GM19467 (cell line): ENCODE results near the gene ZFYVE27.

Source experiments
- ATAC-seq: cut with Tn5 transposase; IDR thresholded peaks from one replicate; pipeline ENCODE4 v1.9.1; 2021; ENCODE audit warnings: mild to moderate bottlenecking, moderate library complexity; ENCODE audit not compliant: unreplicated experiment

Gene ZFYVE27

DNA sequence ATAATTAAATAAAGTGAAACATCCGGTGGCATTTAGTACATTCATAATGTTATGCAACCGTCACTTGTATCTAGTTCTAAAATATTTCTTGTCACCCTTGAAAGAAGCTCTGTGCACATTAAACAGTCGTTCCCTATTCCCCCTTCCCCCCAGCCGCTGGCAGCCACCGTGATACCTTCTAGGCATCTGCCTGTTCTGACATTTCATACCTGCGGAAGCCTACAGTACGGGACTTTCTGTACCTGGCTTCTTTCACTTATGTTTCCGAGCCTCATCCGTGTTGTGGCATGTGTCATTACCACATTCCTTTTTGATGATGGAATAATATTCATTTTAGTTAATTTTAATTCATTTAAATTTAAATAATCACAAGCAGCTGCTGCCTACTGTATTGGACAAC is 48.8 kb downstream of the ZFYVE27 start:
- no peak for ATAC-seq

GRCh38 chr10:97788552-97789442 is 51.9 kb downstream of the ZFYVE27 start:
- no peak for ATAC-seq

- ATAC-seq: no peak
Measured at GRCh38 chr10:97789770-97790397, 53.0 kb downstream of the ZFYVE27 start.

DNA sequence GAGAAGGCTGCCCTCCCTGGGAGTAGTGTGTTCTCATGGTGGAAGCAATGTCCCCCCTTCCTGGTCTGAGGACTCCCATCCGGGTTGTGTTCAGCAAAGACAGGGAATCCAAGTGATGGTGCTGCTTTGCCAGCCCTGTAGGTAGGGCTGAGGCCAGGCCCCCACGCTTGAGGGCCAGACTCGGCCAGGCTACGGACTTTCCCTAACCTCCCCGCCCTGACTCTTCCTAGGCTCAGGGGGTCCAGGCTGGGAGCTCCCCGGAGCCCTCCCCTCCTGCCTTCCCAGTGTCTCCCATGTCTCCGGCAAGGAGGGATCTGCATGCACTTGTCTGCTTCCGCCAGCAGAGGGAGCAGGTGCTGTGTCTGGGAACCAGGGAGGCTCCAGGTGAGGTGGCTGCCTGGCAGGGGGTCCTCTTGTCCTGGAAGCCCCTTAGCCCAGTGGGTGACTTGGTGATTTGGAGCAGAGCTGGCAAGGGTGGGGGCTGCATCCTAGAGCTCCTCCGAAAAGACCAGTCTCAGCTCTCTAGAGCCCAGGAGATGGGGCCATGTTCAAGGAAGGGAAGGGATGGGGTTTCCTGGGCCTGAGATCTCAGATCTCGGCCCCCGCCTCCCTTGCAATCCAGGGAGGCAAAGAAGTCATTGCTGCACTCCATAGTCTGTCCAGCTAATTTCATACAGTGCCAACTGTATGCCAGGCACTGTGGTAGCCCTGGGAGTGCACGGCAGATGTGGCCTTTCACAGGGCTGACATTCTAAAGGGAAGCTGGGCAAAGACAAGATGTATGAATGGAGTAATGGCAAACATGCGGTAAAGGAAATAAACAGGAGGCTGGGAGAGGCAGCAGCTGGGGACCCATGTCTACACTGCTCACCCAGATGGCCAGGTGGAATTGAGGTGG is 55.1 kb downstream of the ZFYVE27 start:
- no peak for ATAC-seq

- ATAC-seq: no peak
Measured at GRCh38 chr10:97795886-97796285, 59.0 kb downstream of the ZFYVE27 start.

DNA sequence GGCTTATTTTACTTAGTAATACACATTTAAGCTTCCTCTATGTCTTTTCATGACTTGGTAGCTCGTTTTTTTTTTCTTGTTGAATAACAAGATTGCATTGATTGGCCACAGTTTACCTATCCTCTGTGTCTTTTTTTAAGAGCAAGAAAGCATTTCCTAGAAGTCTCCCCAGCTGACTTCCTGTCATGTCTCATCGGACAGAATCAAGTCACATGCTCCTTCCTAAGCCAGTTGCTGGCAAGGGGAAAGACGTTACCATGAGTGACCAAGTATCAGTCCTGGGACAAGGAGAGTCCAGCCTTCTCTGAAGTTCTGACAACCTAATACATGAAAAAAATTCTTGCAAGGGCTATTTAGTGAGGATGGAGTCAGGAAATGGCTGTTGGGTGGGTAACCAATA is 59.7 kb downstream of the ZFYVE27 start:
- ATAC-seq: no peak

DNA sequence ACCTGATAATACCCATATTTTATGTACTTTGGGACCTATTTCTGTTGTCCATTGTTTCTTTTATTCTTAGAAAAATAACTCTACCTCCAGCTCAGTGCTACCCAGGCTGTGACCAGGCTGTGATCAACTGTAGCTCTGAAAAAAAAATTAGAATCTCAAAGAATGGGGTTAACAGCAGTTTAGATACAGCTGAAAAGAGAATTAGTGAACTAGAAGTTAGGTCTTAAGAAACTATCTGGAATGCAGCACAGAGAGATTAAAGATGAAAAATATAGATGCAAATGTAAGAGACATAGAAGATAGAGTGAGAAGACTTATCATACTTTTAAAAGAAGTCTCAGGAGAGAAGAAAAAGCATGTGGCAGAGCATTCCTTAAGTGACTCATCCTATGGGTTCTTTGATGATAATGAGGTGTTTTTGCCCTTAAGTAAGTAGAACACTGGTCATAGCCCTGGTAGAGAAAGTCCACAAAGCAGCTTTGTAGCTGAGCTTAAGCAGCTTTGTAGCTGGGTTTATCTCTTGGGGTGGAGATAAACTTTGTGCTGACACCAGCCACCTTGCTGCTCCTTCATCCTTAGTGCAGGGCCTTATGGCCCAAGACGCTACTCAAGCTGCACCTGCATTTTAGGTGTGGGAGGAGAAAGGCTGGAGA is 62.2 kb downstream of the ZFYVE27 start:
- no peak for ATAC-seq

- ATAC-seq: no peak
Measured at GRCh38 chr10:97800474-97800873, 63.5 kb downstream of the ZFYVE27 start.

DNA sequence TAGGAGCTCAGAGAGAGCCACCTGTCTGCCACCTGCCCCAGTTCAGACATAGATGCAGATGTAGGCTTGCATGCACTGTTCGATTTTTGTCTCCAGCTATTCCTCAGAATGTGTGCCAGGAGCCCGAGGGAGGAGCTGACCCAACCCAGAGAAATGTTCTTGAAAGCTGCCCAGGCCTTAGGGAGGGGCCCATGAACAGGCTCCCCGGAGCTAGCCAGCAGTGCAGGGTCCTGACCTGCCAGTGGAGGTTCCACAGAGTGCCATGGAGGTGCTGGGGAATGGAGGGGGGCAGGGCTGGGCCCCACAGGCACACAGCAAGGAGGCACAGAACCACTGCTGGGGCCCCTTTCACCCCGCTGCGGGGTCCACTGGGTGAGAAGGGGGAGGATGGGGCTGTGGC is 64.5 kb downstream of the ZFYVE27 start:
- no peak for ATAC-seq

GRCh38 chr10:97805096-97805884 is 68.4 kb downstream of the ZFYVE27 start:
- ATAC-seq: no peak

- no peak for ATAC-seq
Measured at GRCh38 chr10:97805949-97806348, 69.0 kb downstream of the ZFYVE27 start.

DNA sequence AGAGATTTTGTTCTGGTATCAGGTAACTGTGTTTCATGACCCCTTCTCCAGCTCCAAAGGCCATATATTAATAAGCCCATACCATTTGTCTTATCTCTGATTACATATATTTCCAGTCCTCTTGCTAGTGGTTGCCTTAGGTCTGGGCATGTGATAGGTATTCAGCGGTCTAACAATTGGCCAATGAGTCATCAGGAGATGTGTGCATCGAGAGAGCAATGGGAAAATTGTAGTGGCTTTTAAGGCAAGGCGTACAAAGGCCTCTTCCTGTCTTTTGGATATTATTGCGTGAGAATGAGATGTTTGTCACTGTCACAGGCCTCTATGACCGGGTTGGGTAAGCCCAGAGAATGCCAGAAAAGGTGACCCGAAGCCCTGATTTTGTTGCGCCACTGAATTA is 73.5 kb downstream of the ZFYVE27 start:
- ATAC-seq: no peak
